CD14-positive monocyte (primary cell): ENCODE data around the gene THAP6. TPM values are rescaled to one million over a fixed set of nuclear protein-coding genes. Genes with fewer than 3 reads are reported as not detected.

ENCODE experiments used
- DNase-seq, 3 donors: peaks; one replicate each; pipeline ENCODE4 v3.0.0-alpha.2; 2011 to 2022
- H2AFZ ChIP-seq: 2 replicates; pipeline ENCODE4 v1.6.0; 2012; ENCODE audit warnings: mild to moderate bottlenecking, low read depth, low read length, inconsistent platforms; ENCODE audit not compliant: insufficient read depth, poor library complexity, severe bottlenecking
- H3K27ac ChIP-seq, 2 donors: 1 replicate in 1 of 2; 2 replicates in 1 of 2; pipeline ENCODE4 v1.5.1; 2012 to 2013; ENCODE audit warnings: low read length in 2 of 2, control low read depth in 1 of 2, inconsistent platforms in 1 of 2, low read depth in 1 of 2, mild to moderate bottlenecking in 1 of 2
- H3K27me3 ChIP-seq, 2 donors: one replicate each; pipeline versions ENCODE4 v1.6.0 to v1.6.1; 2011 to 2013; ENCODE audit warnings: low read length in 2 of 2; ENCODE audit not compliant: control insufficient read depth in 2 of 2, insufficient read depth in 2 of 2
- H3K36me3 ChIP-seq, 2 donors: replicated peaks in 1 of 2; 1 replicate in 1 of 2; 2 replicates in 1 of 2; pipeline versions ENCODE4 v1.5.1 to v1.6.1; 2012 to 2013; ENCODE audit warnings: low read length in 2 of 2, control low read depth in 1 of 2, inconsistent platforms in 1 of 2, mild to moderate bottlenecking in 1 of 2; ENCODE audit not compliant: insufficient read depth in 2 of 2, control insufficient read depth in 1 of 2
- H3K4me1 ChIP-seq, 2 donors: 1 replicate in 1 of 2; 2 replicates in 1 of 2; pipeline versions ENCODE4 v1.5.1 to v1.6.1; 2012 to 2013; ENCODE audit warnings: low read length in 2 of 2, control low read depth in 1 of 2, inconsistent platforms in 1 of 2, mild to moderate bottlenecking in 1 of 2, moderate library complexity in 1 of 2; ENCODE audit not compliant: insufficient read depth in 2 of 2, control insufficient read depth in 1 of 2
- H3K4me2 ChIP-seq: replicated peaks from 2 replicates; pipeline ENCODE3; 2012; ENCODE audit warnings: low read length, moderate library complexity, mild to moderate bottlenecking; ENCODE audit not compliant: poor library complexity, severe bottlenecking; ENCODE audit errors: extremely low read depth
- H3K4me3 ChIP-seq, 3 experiments: fragments of 200-600 bp in 1 of 3; sonication (generic) in 1 of 3; replicated peaks in 1 of 3; 1 replicate in 2 of 3; 2 replicates in 1 of 3; pipeline ENCODE4 v1.5.1; 2011 to 2013; ENCODE audit warnings: low read length in 3 of 3, mild to moderate bottlenecking in 3 of 3, control low read depth in 2 of 3, low read depth in 2 of 3, inconsistent platforms in 1 of 3, moderate library complexity in 1 of 3
- H3K79me2 ChIP-seq: 2 replicates; pipeline ENCODE4 v1.6.0; 2012; ENCODE audit warnings: mild to moderate bottlenecking, control low read depth, inconsistent platforms, low read length, moderate library complexity; ENCODE audit not compliant: insufficient read depth
- H3K9ac ChIP-seq: 2 replicates; pipeline ENCODE4 v1.6.0; 2017; ENCODE audit warnings: low read length, mild to moderate bottlenecking; ENCODE audit not compliant: insufficient read depth, poor library complexity, severe bottlenecking
- H3K9me3 ChIP-seq, 2 donors: replicated peaks in 1 of 2; 1 replicate in 1 of 2; 2 replicates in 1 of 2; pipeline versions ENCODE4 v1.5.1 to v1.6.1; 2012 to 2013; ENCODE audit warnings: low read length in 2 of 2, control low read depth in 1 of 2; ENCODE audit not compliant: control insufficient read depth in 1 of 2, insufficient read depth in 1 of 2
- H4K20me1 ChIP-seq: 2 replicates; pipeline ENCODE4 v1.6.0; 2012; ENCODE audit warnings: mild to moderate bottlenecking, low read length, control low read depth, moderate library complexity; ENCODE audit not compliant: insufficient read depth
- H3K27ac Mint-ChIP-seq, 7 donors: one replicate each; pipeline ENCODE4 v1.8.0; 2020; ENCODE audit warnings: mild to moderate bottlenecking in 7 of 7, mixed read lengths in 7 of 7, moderate library complexity in 6 of 7, inconsistent platforms in 2 of 7
- H3K27me3 Mint-ChIP-seq, 3 donors: one replicate each; pipeline ENCODE4 v1.8.0; 2021 to 2022; ENCODE audit warnings: low read depth in 3 of 3, mild to moderate bottlenecking in 3 of 3, mixed read lengths in 3 of 3, moderate library complexity in 3 of 3, inconsistent platforms in 1 of 3
- H3K36me3 Mint-ChIP-seq, 2 donors: one replicate each; pipeline ENCODE4 v1.8.0; 2020; ENCODE audit warnings: mixed read lengths in 2 of 2, inconsistent platforms in 1 of 2, mild to moderate bottlenecking in 1 of 2
- H3K4me1 Mint-ChIP-seq: one replicate; pipeline ENCODE4 v1.8.0; 2020; ENCODE audit warnings: mild to moderate bottlenecking, mixed read lengths
- H3K4me3 Mint-ChIP-seq, 2 donors: one replicate each; pipeline ENCODE4 v1.8.0; 2020; ENCODE audit warnings: mild to moderate bottlenecking in 2 of 2, mixed read lengths in 2 of 2, moderate library complexity in 1 of 2
- H3K9me3 Mint-ChIP-seq, 7 donors: one replicate each; pipeline ENCODE4 v1.8.0; 2020 to 2022; ENCODE audit warnings: mixed read lengths in 7 of 7, mild to moderate bottlenecking in 6 of 7, moderate library complexity in 6 of 7, inconsistent platforms in 2 of 7
- CTCF ChIP-seq: fragments of 200-600 bp; IDR thresholded peaks from one replicate; pipeline ENCODE4 v1.8.0; 2022; ENCODE audit warnings: antibody characterized with exemption, mild to moderate bottlenecking
- WGBS: methylation state at CpG from one replicate; pipeline ENCODE4 v1.1.5; 2013; ENCODE audit warnings: missing lambda C conversion rate; ENCODE audit not compliant: insufficient coverage; 5-methylcytosine and 5-hydroxymethylcytosine counted together
- intact Hi-C, 2 donors: fragments of 100-400 bp; cut with micrococcal nuclease; formaldehyde crosslinking; loops; one replicate each; pipeline versions ENCODE4 v1.15.0 to v1.15.1; 2023
- polyA plus RNA-seq, 3 donors: library from polyadenylated mRNA; depleted of rRNA in 1 of 3; unstranded in 2 of 3; stranded (reverse) in 1 of 3; fragments of 300-500 nt in 2 of 3; fragments of >200 nt in 1 of 3; fragmentation: Illumina TruSeq in 2 of 3; gene quantifications; 1 replicate in 2 of 3; 2 replicates in 1 of 3; pipeline ENCODE4 v1.2.3, GENCODE V29; 2012 to 2021

Gene THAP6
- polyA plus RNA-seq, 3 donors: 2.3 to 6.1 (median 5.6) TPM

GRCh38 chr4:75511841-75512240 lies 2.4 kb upstream of the THAP6 start:
- H3K79me2 ChIP-seq: peaks cover 81% of the 10 kb centered on the region
- no peaks in the 10 kb centered on the region for H3K27me3 ChIP-seq
- intact Hi-C loops: loop anchor here (10.0 kb wide), 1 partner anchor 213 kb away; the partner anchor contains the start of gene USO1 (in 2 of the 2)
- peaks cover 48 to 50% of the 10 kb centered on the region in 2 donors for H3K4me1 ChIP-seq
- 6% methylated on average over 2 of the region's 3 CpGs for WGBS
- Mint-ChIP-seq H3K4me1 (peaks cover 25% of the 10 kb centered on the region), H3K4me3 (no peak overlapping the region), H3K36me3 (peaks cover 23 to 27% of the 10 kb centered on the region in 2 donors), H3K27me3 (peaks cover 0 to 2% (median 0%) of the 10 kb centered on the region in 3 donors), H3K27ac (no peak overlapping the region), H3K9me3 (peaks cover 2 to 4% (median 3%) of the 10 kb centered on the region in 7 donors)
- H3K36me3 ChIP-seq: peaks cover 12 to 26% of the 10 kb centered on the region in 2 donors
- no peak for TF ChIP-seq CTCF
- peak overlapping the region; percentile 33 for H2AFZ ChIP-seq
- DNase-seq: peak in 2 of 3 donors; percentile 12 to 20
- peak overlapping the region; percentile 17 to 61 for H3K27ac ChIP-seq
- no peak overlapping the region for H3K9ac ChIP-seq
- H3K9me3 ChIP-seq: no peaks in the 10 kb centered on the region
- peak overlapping the region; percentile 7 to 89 (median 20) for H3K4me3 ChIP-seq
- H3K4me2 ChIP-seq: peak overlapping the region; percentile 94
- H4K20me1 ChIP-seq: peaks cover 12% of the 10 kb centered on the region

GRCh38 chr4:75512386-75513211 lies 1.7 kb upstream of the THAP6 start:
- Mint-ChIP-seq H3K27me3 (peaks cover 0 to 2% (median 0%) of the 10 kb centered on the region in 3 donors), H3K9me3 (peaks cover 2 to 4% (median 3%) of the 10 kb centered on the region in 7 donors), H3K36me3 (peaks cover 23 to 27% of the 10 kb centered on the region in 2 donors), H3K4me3 (peak overlapping the region in 1 of 2 donors; percentile 98), H3K27ac (peak overlapping the region in 3 of 7 donors; percentile 43 to 99 (median 98)), H3K4me1 (peaks cover 25% of the 10 kb centered on the region)
- no peaks in the 10 kb centered on the region for H3K27me3 ChIP-seq
- H2AFZ ChIP-seq: peak overlapping the region; percentile 33
- H3K4me1 ChIP-seq: peaks cover 48 to 50% of the 10 kb centered on the region in 2 donors
- WGBS: 0% methylated on average over 1 of the region's 6 CpGs
- peaks cover 5% of the 10 kb centered on the region for H4K20me1 ChIP-seq
- H3K36me3 ChIP-seq: peaks cover 10 to 26% of the 10 kb centered on the region in 2 donors
- H3K4me3 ChIP-seq: peak overlapping the region; percentile 61 to 89 (median 84)
- TF ChIP-seq CTCF: no peak
- DNase-seq: peak; percentile 7 to 39 (median 25)
- intact Hi-C loops: loop anchor here (10.0 kb wide), 1 partner anchor 212 kb away; the partner anchor contains the start of gene USO1 (in 2 of the 2)
- no peak overlapping the region for H3K9ac ChIP-seq
- no peaks in the 10 kb centered on the region for H3K9me3 ChIP-seq
- H3K79me2 ChIP-seq: peaks cover 73% of the 10 kb centered on the region
- H3K27ac ChIP-seq: peak overlapping the region in 1 of 2 donors; percentile 96
- H3K4me2 ChIP-seq: peak overlapping the region; percentile 94
